HepG2 (cell line): ENCODE results near the gene DNAJA3. TPM values are rescaled to one million over a fixed set of nuclear protein-coding genes. Genes with fewer than 3 reads are reported as not detected.

Source experiments
- AHR ChIP-seq: IDR thresholded peaks from 2 replicates; pipeline ENCODE4 v1.6.1; 2018; ENCODE audit warnings: missing genetic modification reagents, missing compliant biosample characterization
- ELK4 ChIP-seq: sonication (generic); formaldehyde crosslinking; IDR thresholded peaks from 2 replicates; pipeline ENCODE4 v1.9.0; 2021; ENCODE audit warnings: missing genetic modification reagents, borderline replicate concordance
- IRX3 ChIP-seq: sonication (generic); formaldehyde crosslinking; IDR thresholded peaks from 2 replicates; pipeline ENCODE4 v1.8.1; 2023; ENCODE audit warnings: mild to moderate bottlenecking, low read depth, missing genetic modification reagents, borderline replicate concordance
- KAT7 ChIP-seq: IDR thresholded peaks from 2 replicates; pipeline ENCODE4 v1.6.1; 2018; ENCODE audit warnings: borderline replicate concordance, missing compliant biosample characterization
- MYPOP ChIP-seq: sonication (generic); formaldehyde crosslinking; IDR thresholded peaks from 2 replicates; pipeline ENCODE4 v1.8.1; 2023; ENCODE audit warnings: mild to moderate bottlenecking, moderate library complexity, missing genetic modification reagents
- NR2F1 ChIP-seq, 2 experiments: fragments of 450-650 bp in 1 of 2; formaldehyde crosslinking in 1 of 2; IDR thresholded peaks; 2 replicates each; pipeline versions ENCODE4 v1.5.0 to v1.6.1; 2016 to 2020; ENCODE audit warnings: mild to moderate bottlenecking in 1 of 2, missing compliant biosample characterization in 1 of 2, missing genetic modification reagents in 1 of 2, moderate library complexity in 1 of 2
- NR2F2 ChIP-seq: IDR thresholded peaks from 2 replicates; pipeline ENCODE4 v1.6.1; 2012; ENCODE audit warnings: low read depth, inconsistent platforms, borderline replicate concordance
- PAF1 ChIP-seq: IDR thresholded peaks from 2 replicates; pipeline ENCODE4 v1.6.1; 2016; ENCODE audit warnings: missing genetic modification reagents, missing compliant biosample characterization
- PHB2 ChIP-seq: fragments of 450-650 bp; IDR thresholded peaks from 2 replicates; pipeline ENCODE4 v1.6.1; 2018; ENCODE audit not compliant: partially characterized antibody
- RCOR2 ChIP-seq: IDR thresholded peaks from 2 replicates; pipeline ENCODE4 v1.6.1; 2016; ENCODE audit warnings: missing biosample characterization, missing genetic modification reagents
- RNF2 ChIP-seq: fragments of 450-650 bp; conservative IDR thresholded peaks from 2 replicates; pipeline ENCODE4 v1.6.1; 2016; ENCODE audit warnings: low read depth
- SKI ChIP-seq: fragments of 450-650 bp; IDR thresholded peaks from one replicate; pipeline ENCODE4 v1.6.1; 2018; ENCODE audit warnings: mild to moderate bottlenecking; ENCODE audit not compliant: partially characterized antibody
- TFE3 ChIP-seq: IDR thresholded peaks from 2 replicates; pipeline ENCODE4 v1.6.1; 2016
- ZNF747 ChIP-seq: sonication (generic); formaldehyde crosslinking; IDR thresholded peaks from 2 replicates; pipeline ENCODE4 v1.8.1; 2023; ENCODE audit warnings: missing genetic modification reagents, mild to moderate bottlenecking, borderline replicate concordance
- polyA plus RNA-seq, 8 experiments: library from polyadenylated mRNA; depleted of rRNA in 3 of 8; stranded (reverse) in 7 of 8; unstranded in 1 of 8; fragments of >200 nt; fragmentation: Illumina TruSeq in 4 of 8; extraction: Trizol in 4 of 8; gene quantifications; 2 replicates each; pipeline versions ENCODE4 v1.2.1 to v1.2.3, GENCODE V29; 2011 to 2016; ENCODE audit warnings: low read depth in 4 of 8, missing spikeins in 1 of 8, mixed read lengths in 1 of 8; ENCODE audit not compliant: insufficient read depth in 1 of 8
- total RNA-seq, 5 experiments: library from RNA; depleted of rRNA; stranded (reverse); fragments of >200 nt; fragmentation: Illumina TruSeq; extraction: Trizol; gene quantifications; 2 replicates each; pipeline ENCODE4 v1.2.3, GENCODE V29; 2016; ENCODE audit warnings: low read depth in 1 of 5
- TF ChIP-seq, protein P1 (sequence below): sonication (generic); formaldehyde crosslinking; conservative IDR thresholded peaks from 2 replicates; pipeline ENCODE4 v1.4.0; 2020; ENCODE audit warnings: missing genetic modification reagents
- TF ChIP-seq, protein P2 (sequence below): sonication (generic); formaldehyde crosslinking; IDR thresholded peaks from 2 replicates; pipeline ENCODE4 v1.9.0; 2021; ENCODE audit warnings: missing genetic modification reagents, borderline replicate concordance
- TF ChIP-seq, protein P3 (sequence below): fragments of 450-650 bp; IDR thresholded peaks from 2 replicates; pipeline ENCODE4 v1.6.1; 2017; ENCODE audit warnings: mild to moderate bottlenecking

DNAJA3 gene
- total and polyA plus RNA-seq, 2 of the 13 experiments (the other 11 are each of a cell fraction or from before 2014, with no cell fraction given): 77.0 to 83.3 TPM

- peak; percentile 80; the same call in 1 of the 2 replicates for TF ChIP-seq KAT7
- TF ChIP-seq ELK4 (CRISPR knock-in tag): no peak
- no peak; the same call in 1 of the 2 replicates for TF ChIP-seq MYPOP
- TF ChIP-seq SKI: no peak
- TF ChIP-seq NR2F1 (CRISPR knock-in tag; IDR thresholded peaks at IDR 0.05): peak; percentile 80 to 92; a peak in 3 of 4 replicates
- no peak for TF ChIP-seq RNF2
- TF ChIP-seq, protein P1, sequence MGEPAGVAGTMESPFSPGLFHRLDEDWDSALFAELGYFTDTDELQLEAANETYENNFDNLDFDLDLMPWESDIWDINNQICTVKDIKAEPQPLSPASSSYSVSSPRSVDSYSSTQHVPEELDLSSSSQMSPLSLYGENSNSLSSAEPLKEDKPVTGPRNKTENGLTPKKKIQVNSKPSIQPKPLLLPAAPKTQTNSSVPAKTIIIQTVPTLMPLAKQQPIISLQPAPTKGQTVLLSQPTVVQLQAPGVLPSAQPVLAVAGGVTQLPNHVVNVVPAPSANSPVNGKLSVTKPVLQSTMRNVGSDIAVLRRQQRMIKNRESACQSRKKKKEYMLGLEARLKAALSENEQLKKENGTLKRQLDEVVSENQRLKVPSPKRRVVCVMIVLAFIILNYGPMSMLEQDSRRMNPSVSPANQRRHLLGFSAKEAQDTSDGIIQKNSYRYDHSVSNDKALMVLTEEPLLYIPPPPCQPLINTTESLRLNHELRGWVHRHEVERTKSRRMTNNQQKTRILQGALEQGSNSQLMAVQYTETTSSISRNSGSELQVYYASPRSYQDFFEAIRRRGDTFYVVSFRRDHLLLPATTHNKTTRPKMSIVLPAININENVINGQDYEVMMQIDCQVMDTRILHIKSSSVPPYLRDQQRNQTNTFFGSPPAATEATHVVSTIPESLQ: no peak
- no peak for TF ChIP-seq PHB2
- no peak for TF ChIP-seq RCOR2 (CRISPR knock-in tag)
- TF ChIP-seq PAF1 (CRISPR knock-in tag): no peak
- TF ChIP-seq AHR (CRISPR knock-in tag): peak; percentile 24; the same call in 1 of the 2 replicates
- peak; percentile 48; the same call in 1 of the 2 replicates for TF ChIP-seq ZNF747
- TF ChIP-seq, protein P2, sequence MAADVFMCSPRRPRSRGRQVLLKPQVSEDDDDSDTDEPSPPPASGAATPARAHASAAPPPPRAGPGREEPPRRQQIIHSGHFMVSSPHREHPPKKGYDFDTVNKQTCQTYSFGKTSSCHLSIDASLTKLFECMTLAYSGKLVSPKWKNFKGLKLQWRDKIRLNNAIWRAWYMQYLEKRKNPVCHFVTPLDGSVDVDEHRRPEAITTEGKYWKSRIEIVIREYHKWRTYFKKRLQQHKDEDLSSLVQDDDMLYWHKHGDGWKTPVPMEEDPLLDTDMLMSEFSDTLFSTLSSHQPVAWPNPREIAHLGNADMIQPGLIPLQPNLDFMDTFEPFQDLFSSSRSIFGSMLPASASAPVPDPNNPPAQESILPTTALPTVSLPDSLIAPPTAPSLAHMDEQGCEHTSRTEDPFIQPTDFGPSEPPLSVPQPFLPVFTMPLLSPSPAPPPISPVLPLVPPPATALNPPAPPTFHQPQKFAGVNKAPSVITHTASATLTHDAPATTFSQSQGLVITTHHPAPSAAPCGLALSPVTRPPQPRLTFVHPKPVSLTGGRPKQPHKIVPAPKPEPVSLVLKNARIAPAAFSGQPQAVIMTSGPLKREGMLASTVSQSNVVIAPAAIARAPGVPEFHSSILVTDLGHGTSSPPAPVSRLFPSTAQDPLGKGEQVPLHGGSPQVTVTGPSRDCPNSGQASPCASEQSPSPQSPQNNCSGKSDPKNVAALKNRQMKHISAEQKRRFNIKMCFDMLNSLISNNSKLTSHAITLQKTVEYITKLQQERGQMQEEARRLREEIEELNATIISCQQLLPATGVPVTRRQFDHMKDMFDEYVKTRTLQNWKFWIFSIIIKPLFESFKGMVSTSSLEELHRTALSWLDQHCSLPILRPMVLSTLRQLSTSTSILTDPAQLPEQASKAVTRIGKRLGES (CRISPR knock-in tag): no peak
- 0 out of 2 replicates have a peak, but pooled peaks have one; percentile 62 for TF ChIP-seq IRX3 (CRISPR knock-in tag)
- TF ChIP-seq TFE3 (CRISPR knock-in tag): no peak
- TF ChIP-seq, protein P3, sequence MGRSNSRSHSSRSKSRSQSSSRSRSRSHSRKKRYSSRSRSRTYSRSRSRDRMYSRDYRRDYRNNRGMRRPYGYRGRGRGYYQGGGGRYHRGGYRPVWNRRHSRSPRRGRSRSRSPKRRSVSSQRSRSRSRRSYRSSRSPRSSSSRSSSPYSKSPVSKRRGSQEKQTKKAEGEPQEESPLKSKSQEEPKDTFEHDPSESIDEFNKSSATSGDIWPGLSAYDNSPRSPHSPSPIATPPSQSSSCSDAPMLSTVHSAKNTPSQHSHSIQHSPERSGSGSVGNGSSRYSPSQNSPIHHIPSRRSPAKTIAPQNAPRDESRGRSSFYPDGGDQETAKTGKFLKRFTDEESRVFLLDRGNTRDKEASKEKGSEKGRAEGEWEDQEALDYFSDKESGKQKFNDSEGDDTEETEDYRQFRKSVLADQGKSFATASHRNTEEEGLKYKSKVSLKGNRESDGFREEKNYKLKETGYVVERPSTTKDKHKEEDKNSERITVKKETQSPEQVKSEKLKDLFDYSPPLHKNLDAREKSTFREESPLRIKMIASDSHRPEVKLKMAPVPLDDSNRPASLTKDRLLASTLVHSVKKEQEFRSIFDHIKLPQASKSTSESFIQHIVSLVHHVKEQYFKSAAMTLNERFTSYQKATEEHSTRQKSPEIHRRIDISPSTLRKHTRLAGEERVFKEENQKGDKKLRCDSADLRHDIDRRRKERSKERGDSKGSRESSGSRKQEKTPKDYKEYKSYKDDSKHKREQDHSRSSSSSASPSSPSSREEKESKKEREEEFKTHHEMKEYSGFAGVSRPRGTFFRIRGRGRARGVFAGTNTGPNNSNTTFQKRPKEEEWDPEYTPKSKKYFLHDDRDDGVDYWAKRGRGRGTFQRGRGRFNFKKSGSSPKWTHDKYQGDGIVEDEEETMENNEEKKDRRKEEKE: no peak
- TF ChIP-seq NR2F2: peak; percentile 64; the same call in 1 of the 2 replicates
Observed at GRCh38 chr16:4426021-4426684, 485 bp downstream of the DNAJA3 start (continued).
